NCI-H345 treated with DMSO at 0.1 percent for 48 hours (cell line): ENCODE data around the gene OR8B3.

ENCODE experiments used
- DNase-seq: peaks from one replicate; lab custom pipeline; 2025; ENCODE audit not compliant: unreplicated experiment; lab: John Stamatoyannopoulos, UW

The OR8B3 gene

GRCh38 chr11:124376280-124376679 lies 22.5 kb downstream of the OR8B3 start:
- DNase-seq: no peak

- DNase-seq: no peak
Measured at GRCh38 chr11:124359566-124359965, 39.3 kb downstream of the OR8B3 start.

GRCh38 chr11:124346311-124346955 lies 52.4 kb downstream of the OR8B3 start:
- DNase-seq: no peak
